Hippocampal formation (tissue), 2 donors: ENCODE results near the gene SIM2.

Source experiments
- DNase-seq, 2 donors: peaks; one replicate each; lab custom pipeline; 2025; lab: John Stamatoyannopoulos, UW

Gene SIM2

DNA sequence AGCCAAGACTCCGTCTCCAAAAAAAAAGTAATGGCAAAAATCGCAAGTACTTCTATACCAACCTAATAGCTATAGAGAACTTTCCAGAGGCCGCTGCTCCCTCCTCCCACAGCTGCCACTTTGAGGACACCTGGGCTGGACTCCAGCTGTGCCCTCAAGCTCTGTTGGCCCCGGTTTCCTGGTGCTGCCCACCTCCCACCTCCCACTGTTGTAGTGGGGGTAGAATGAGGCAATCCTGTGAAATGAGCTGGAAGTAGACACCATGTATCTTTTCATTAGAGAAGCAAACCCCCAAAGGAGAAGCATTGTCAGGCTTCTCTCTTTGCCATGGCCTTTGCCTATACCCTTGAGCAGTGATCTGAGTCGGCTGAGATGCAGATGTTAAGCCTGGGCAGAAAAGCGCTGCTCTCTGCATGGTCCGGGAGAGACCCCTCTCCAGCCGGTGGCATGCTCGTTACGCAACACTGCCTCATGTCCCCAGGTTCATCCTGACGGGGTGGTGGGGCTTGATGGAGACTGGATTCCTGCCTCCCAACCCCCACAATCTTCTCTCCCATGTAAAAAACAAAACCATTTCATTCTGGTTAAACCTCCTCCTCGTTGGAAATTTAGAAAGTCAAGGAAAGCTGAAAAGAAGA is 39.7 kb downstream of the SIM2 start:
- DNase-seq, result no peak

- DNase-seq, result no peak
Measured at GRCh38 chr21:36741506-36741905, 42.6 kb downstream of the SIM2 start.

DNA sequence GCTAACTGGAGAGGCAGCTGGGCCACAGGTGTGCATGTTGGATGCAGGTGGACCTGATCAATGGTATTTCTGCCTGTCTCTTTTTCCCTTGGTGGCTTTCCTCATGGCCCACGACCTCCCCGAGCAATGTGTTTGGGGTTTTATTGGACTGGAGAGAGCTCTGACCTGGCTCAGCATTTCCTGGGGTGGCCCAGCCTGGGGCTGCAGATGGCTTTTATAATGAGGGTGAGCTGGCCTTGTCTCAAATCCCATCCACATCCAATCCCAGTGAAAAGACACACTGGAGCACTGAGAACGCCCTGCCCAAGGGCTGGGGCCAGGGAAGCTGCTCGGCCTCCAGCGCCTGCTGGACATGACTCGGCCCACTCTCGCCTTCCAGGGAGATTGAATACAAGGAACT is 44.1 kb downstream of the SIM2 start:
- DNase-seq, result no peak

GRCh38 chr21:36743446-36743845 is 44.5 kb downstream of the SIM2 start:
- no peak for DNase-seq

DNA sequence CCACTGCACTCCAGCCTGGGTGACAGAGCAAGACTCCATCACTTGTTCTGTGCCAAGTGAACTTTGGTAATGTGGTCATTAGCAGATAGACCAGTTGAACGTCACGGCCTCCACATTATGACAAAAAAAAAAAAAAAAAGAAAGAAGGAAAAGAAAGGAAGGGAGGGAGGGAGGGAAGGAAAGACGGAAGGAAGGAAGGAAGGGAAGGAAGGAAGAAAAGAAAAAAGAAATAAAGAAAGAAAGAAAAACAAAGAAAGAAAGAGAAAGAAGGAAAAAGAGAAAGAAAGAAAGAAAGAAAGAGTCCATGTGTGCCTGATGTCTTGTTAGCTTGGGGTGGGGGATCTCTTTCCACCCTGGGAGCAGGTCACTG is 45.3 kb downstream of the SIM2 start:
- DNase-seq, result no peak

GRCh38 chr21:36744560-36745231 is 45.8 kb downstream of the SIM2 start:
- DNase-seq, result no peak

- DNase-seq, result no peak
Measured at GRCh38 chr21:36745459-36745858, 46.5 kb downstream of the SIM2 start.

- DNase-seq, result no peak
Measured at GRCh38 chr21:36747041-36747814, 48.3 kb downstream of the SIM2 start.

DNA sequence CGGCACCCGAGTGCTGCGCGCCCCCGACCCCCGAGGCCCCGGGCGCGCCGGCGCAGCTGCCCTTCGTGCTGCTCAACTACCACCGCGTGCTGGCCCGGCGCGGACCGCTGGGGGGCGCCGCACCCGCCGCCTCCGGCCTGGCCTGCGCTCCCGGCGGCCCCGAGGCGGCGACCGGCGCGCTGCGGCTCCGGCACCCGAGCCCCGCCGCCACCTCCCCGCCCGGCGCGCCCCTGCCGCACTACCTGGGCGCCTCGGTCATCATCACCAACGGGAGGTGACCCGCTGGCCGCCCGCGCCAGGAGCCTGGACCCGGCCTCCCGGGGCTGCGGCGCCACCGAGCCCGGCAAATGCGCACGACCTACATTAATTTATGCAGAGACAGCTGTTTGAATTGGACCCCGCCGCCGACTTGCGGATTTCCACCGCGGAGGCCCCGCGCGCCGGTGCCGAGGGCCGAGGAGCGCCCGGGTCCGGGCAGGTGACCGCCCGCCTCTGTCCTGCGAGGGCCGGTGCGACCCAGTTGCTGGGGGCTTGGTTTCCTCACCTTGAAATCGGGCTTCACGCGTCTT is 49.0 kb downstream of the SIM2 start:
- peak; percentile 19 to 50 for DNase-seq

DNA sequence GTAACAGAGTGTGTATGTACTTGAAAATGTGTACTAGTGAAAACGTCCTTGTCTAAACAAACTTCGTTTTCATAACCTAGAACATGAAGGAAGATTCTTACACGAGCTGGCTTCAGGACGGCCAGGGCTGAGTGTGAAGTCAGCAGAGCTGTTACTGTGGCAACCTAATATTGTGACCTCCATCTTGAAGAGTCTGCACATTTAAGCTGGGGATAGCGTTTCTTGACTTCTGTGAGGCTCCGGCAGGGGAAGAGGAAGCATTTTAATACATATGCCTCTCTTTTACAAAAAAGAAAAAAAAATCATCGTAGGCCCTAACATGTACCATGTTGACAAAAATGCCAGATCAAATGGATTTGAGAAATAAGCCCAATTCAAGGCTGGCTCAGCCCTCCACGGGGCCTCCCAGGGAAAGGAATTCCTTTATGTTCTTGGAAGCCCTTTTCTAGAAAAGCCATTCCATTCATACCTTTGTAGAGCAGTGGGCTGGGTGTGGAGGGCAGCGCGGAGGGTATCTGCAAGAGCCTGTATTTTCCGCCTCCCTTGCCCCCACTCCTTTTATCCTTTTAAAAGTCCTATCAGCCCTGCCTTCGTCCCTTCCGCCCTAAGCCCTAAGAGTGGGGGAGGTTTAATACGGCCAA is 51.1 kb downstream of the SIM2 start:
- DNase-seq, result no peak

- no peak for DNase-seq
Measured at GRCh38 chr21:36750576-36750959, 51.7 kb downstream of the SIM2 start.

DNA sequence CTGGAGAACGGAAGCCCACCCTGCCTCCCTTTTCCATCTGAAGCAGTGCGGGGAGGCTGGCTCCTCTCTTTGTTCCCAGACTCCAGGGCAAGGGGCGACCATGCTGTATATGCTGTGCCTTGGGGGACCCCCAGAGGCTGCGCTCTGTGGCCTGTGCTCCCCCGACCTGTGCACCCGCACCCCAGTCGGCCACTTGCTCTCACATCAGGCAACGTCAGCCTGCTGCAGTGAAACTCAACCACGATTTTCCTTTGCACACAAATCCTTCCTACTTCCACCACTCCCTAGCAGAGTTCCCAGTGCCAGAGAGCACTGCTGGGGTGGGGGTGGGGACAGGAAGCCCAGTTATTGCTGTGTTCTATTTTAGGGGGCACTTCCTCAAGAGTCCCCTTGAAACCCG is 52.5 kb downstream of the SIM2 start:
- no peak for DNase-seq

GRCh38 chr21:36753556-36753955 is 54.6 kb downstream of the SIM2 start:
- no peak for DNase-seq

GRCh38 chr21:36754241-36754898 is 55.5 kb downstream of the SIM2 start:
- DNase-seq, result no peak

- peak in 1 of 2 donors; percentile 70 for DNase-seq
Measured at GRCh38 chr21:36756527-36756926, 57.6 kb downstream of the SIM2 start.

DNA sequence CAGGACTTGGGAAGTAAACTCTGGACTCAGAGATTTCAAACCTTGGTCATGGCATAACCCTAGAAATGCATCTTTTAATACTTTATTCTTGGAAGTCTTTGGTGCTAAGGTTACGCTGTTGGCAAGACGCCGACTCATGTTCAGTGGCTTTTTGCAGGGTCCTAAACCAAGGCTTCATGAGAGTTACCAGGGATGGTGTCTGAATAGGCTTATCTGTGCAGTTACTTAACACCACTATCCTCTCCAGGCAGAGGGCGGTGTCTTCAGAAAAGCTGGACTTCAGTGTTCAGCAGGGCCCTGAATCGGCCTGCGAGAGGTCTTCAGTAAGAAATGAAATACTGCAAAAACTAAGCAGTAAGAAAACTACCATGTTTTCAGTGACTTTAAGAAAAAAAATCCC is 58.3 kb downstream of the SIM2 start:
- no peak for DNase-seq

- DNase-seq, result no peak
Measured at GRCh38 chr21:36759348-36760083, 60.6 kb downstream of the SIM2 start.

DNA sequence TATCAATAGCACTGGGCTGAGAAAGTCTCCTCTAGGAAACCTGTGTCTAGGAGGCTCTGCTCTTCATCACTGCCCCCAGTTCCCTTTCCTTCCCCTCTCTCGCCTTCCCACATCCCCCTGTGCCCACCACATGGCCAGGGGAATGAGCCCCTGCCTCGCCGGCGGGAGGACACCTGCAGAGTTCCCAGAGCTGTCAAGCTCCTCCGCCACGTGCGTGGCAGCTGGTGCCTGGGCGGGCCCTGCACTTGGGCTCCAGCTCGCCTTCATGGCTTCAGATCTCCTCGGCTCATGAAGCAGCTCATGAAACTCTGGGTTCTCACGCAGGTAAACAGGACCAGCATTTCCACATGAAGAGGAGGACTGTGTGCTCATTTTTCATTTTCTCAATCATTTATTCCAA is 62.8 kb downstream of the SIM2 start:
- no peak for DNase-seq

DNA sequence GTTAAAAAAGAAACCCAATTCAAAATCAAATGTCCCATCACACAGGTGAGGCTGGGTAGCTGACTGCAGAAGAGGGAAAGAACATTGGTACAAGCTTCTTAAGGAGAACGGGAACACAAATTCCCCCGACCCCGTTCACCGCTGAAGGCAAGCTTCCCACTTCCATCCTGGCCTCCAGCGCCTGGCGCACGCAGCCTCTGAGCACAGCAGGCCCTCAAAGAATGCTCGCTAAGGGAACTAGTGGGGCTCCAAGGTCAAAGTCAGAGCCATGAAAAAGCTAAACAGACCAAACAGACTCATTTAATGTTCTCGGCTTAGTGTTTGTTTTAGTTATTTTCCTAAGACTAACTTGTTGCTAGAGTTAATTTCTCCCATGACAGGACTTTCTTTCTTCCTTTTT is 63.7 kb downstream of the SIM2 start:
- no peak for DNase-seq

- DNase-seq, result no peak
Measured at GRCh38 chr21:36763305-36763704, 64.4 kb downstream of the SIM2 start.

- no peak for DNase-seq
Measured at GRCh38 chr21:36765229-36765628, 66.3 kb downstream of the SIM2 start.
